Astrocyte (in vitro differentiated cells and primary cell): ENCODE data around the gene ANKRD40CL.

ENCODE experiments used
- CTCF ChIP-seq: IDR thresholded peaks from 2 replicates; pipeline ENCODE4 v1.5.1; 2011; ENCODE audit warnings: low read depth, mild to moderate bottlenecking, inconsistent platforms, low read length, moderate library complexity; ENCODE audit not compliant: insufficient read depth
- EZH2 ChIP-seq: IDR thresholded peaks from 2 replicates; pipeline ENCODE4 v1.6.1; 2012; ENCODE audit warnings: mild to moderate bottlenecking, low read length, inconsistent platforms; ENCODE audit not compliant: insufficient read depth

- TF ChIP-seq EZH2: no peak
- no peak for TF ChIP-seq CTCF
These were observed 24.8 kb upstream of the ANKRD40CL start for GRCh38 chr17:50792132-50792531.
